Osteoblast (primary cell): ENCODE data around the gene EDEM3. TPM values are rescaled to one million over a fixed set of nuclear protein-coding genes. Genes with fewer than 3 reads are reported as not detected.
"Not testable (repeated sequence)": the region's sequence is repeated elsewhere in the genome, so short reads cannot be mapped to it uniquely, and the experiment has no call there.

Source experiments
- DNase-seq: peaks from one replicate; pipeline ENCODE4 v3.0.0; 2011; ENCODE audit warnings: low spot score, mixed read lengths; ENCODE audit not compliant: insufficient read length; ENCODE audit errors: missing footprints
- H2AFZ ChIP-seq: 2 replicates; pipeline ENCODE4 v1.6.0; 2011; ENCODE audit warnings: mild to moderate bottlenecking, low read length
- H3K27ac ChIP-seq: 2 replicates; pipeline ENCODE4 v1.5.1; 2011; ENCODE audit warnings: mild to moderate bottlenecking, low read depth, low read length, moderate library complexity
- H3K27me3 ChIP-seq: 2 replicates; pipeline ENCODE4 v1.6.0; 2012; ENCODE audit warnings: mild to moderate bottlenecking, control low read depth, inconsistent platforms, low read length, moderate library complexity; ENCODE audit not compliant: insufficient read depth
- H3K36me3 ChIP-seq: 2 replicates; pipeline ENCODE4 v1.5.1; 2011; ENCODE audit warnings: mild to moderate bottlenecking, low read length, control low read depth, moderate library complexity; ENCODE audit not compliant: insufficient read depth
- H3K4me1 ChIP-seq: 2 replicates; pipeline ENCODE4 v1.5.1; 2011; ENCODE audit warnings: mild to moderate bottlenecking, low read length, control low read depth, moderate library complexity; ENCODE audit not compliant: insufficient read depth
- H3K4me2 ChIP-seq: 2 replicates; pipeline ENCODE4 v1.6.0; 2011; ENCODE audit warnings: mild to moderate bottlenecking, low read length; ENCODE audit not compliant: insufficient read depth
- H3K4me3 ChIP-seq: fragments of 200-600 bp; sonication (generic); 3 replicates; pipeline ENCODE4 v1.5.1; 2012; ENCODE audit warnings: mild to moderate bottlenecking, low read length, inconsistent platforms; ENCODE audit not compliant: insufficient read depth
- H3K79me2 ChIP-seq: 2 replicates; pipeline ENCODE4 v1.6.0; 2012; ENCODE audit warnings: mild to moderate bottlenecking, low read length, control low read depth, inconsistent platforms; ENCODE audit not compliant: insufficient read depth
- H3K9me3 ChIP-seq: 2 replicates; pipeline ENCODE4 v1.5.1; 2011; ENCODE audit warnings: low read depth, low read length, control low read depth
- H4K20me1 ChIP-seq: 2 replicates; pipeline ENCODE4 v1.6.0; 2012; ENCODE audit warnings: mild to moderate bottlenecking, low read length, control low read depth; ENCODE audit not compliant: insufficient read depth
- CTCF ChIP-seq: IDR thresholded peaks from 2 replicates; pipeline ENCODE4 v1.5.1; 2011; ENCODE audit warnings: mild to moderate bottlenecking, low read depth, low read length, moderate library complexity; ENCODE audit errors: extremely low read depth
- total RNA-seq: library from RNA; depleted of rRNA; stranded (reverse); fragments of >200 nt; gene quantifications from 2 replicates; pipeline ENCODE4 v1.2.3, GENCODE V29; 2012

Gene EDEM3
- total RNA-seq, 1 donor, result 43.1 TPM

- no peak for DNase-seq
- Histone ChIP-seq H3K9me3 (no peaks in the 10 kb centered on the region), H3K4me2 (no peak overlapping the region), H3K27ac (no peak overlapping the region), H3K4me3 (no peak overlapping the region), H3K36me3 (no peaks in the 10 kb centered on the region), H4K20me1 (no peaks in the 10 kb centered on the region), H3K27me3 (no peaks in the 10 kb centered on the region), H3K79me2 (no peaks in the 10 kb centered on the region), H2AFZ (no peak overlapping the region), H3K4me1 (peaks cover 29% of the 10 kb centered on the region)
- TF ChIP-seq CTCF, result no peak
Observed at GRCh38 chr1:184788970-184789369, 34.3 kb upstream of the EDEM3 start.

- Histone ChIP-seq H3K4me1 (no peaks in the 10 kb centered on the region), H3K4me3 (no peak overlapping the region), H3K36me3 (no peaks in the 10 kb centered on the region), H3K4me2 (no peak overlapping the region), H3K27ac (no peak overlapping the region), H2AFZ (no peak overlapping the region), H4K20me1 (no peaks in the 10 kb centered on the region), H3K27me3 (no peaks in the 10 kb centered on the region), H3K9me3 (no peaks in the 10 kb centered on the region), H3K79me2 (no peaks in the 10 kb centered on the region)
- TF ChIP-seq CTCF, result no peak
- DNase-seq, result no peak
Observed at GRCh38 chr1:184785529-184785928, 30.9 kb upstream of the EDEM3 start.

- H3K4me1 ChIP-seq, H3K79me2 ChIP-seq, H3K9me3 ChIP-seq, H3K27me3 ChIP-seq, H2AFZ ChIP-seq, H3K27ac ChIP-seq, H3K4me3 ChIP-seq, H4K20me1 ChIP-seq, H3K36me3 ChIP-seq, DNase-seq, H3K4me2 ChIP-seq: not testable (repeated sequence)
Observed at GRCh38 chr1:184783723-184784122, 29.1 kb upstream of the EDEM3 start.

GRCh38 chr1:184781941-184782340 lies 27.3 kb upstream of the EDEM3 start:
- no peaks in the 10 kb centered on the region for H4K20me1 ChIP-seq
- TF ChIP-seq CTCF, result no peak
- H3K4me3 ChIP-seq, result no peak overlapping the region

GRCh38 chr1:184775885-184776284 lies 21.2 kb upstream of the EDEM3 start:
- no peaks in the 10 kb centered on the region for H3K36me3 ChIP-seq
- no peak for DNase-seq
- no peak for TF ChIP-seq CTCF
- no peak overlapping the region for H3K27ac ChIP-seq
- no peaks in the 10 kb centered on the region for H3K4me1 ChIP-seq
- no peaks in the 10 kb centered on the region for H4K20me1 ChIP-seq
- H3K4me3 ChIP-seq, result no peak overlapping the region
- no peak overlapping the region for H2AFZ ChIP-seq
- H3K79me2 ChIP-seq, result no peaks in the 10 kb centered on the region
- H3K4me2 ChIP-seq, result no peak overlapping the region
- H3K27me3 ChIP-seq, result no peaks in the 10 kb centered on the region
- H3K9me3 ChIP-seq, result no peaks in the 10 kb centered on the region

More at GRCh38 chr1:184781941-184782340, 27.3 kb upstream of the EDEM3 start:
- Histone ChIP-seq H3K4me1 (no peaks in the 10 kb centered on the region), H3K4me2 (no peak overlapping the region), H3K27me3 (no peaks in the 10 kb centered on the region), H3K9me3 (no peaks in the 10 kb centered on the region), H3K27ac (no peak overlapping the region), H3K36me3 (no peaks in the 10 kb centered on the region), H3K79me2 (no peaks in the 10 kb centered on the region), H2AFZ (no peak overlapping the region)
- no peak for DNase-seq
